Skeletal muscle tissue (tissue), 4 donors: Measurements from ENCODE around the gene CDAN1. TPM values are rescaled to one million over a fixed set of nuclear protein-coding genes. Genes with fewer than 3 reads are reported as not detected.

Source experiments
- H3K27ac ChIP-seq: one replicate; pipeline ENCODE4 v1.7.0; 2013; ENCODE audit warnings: mild to moderate bottlenecking, low read depth, low read length, inconsistent platforms
- H3K27me3 ChIP-seq, 3 donors: one replicate each; pipeline ENCODE4 v1.7.0; 2013; ENCODE audit warnings: low read length in 3 of 3; ENCODE audit not compliant: control insufficient read depth in 3 of 3, insufficient read depth in 3 of 3
- H3K36me3 ChIP-seq, 3 donors: one replicate each; pipeline ENCODE4 v1.7.0; 2013; ENCODE audit warnings: low read length in 3 of 3; ENCODE audit not compliant: control insufficient read depth in 3 of 3, insufficient read depth in 3 of 3
- H3K4me1 ChIP-seq, 3 donors: one replicate each; pipeline ENCODE4 v1.7.0; 2013; ENCODE audit warnings: low read length in 3 of 3, mild to moderate bottlenecking in 3 of 3; ENCODE audit not compliant: control insufficient read depth in 3 of 3, insufficient read depth in 3 of 3
- H3K4me3 ChIP-seq, 3 donors: one replicate each; pipeline ENCODE4 v1.7.0; 2013; ENCODE audit warnings: low read length in 3 of 3
- H3K9ac ChIP-seq, 3 donors: one replicate each; pipeline ENCODE4 v1.7.0; 2013; ENCODE audit warnings: low read length in 3 of 3, mild to moderate bottlenecking in 3 of 3, moderate library complexity in 2 of 3, low read depth in 1 of 3
- H3K9me3 ChIP-seq, 3 donors: one replicate each; pipeline ENCODE4 v1.7.0; 2013; ENCODE audit warnings: low read length in 3 of 3; ENCODE audit not compliant: control insufficient read depth in 3 of 3
- total RNA-seq: library from RNA; depleted of rRNA; stranded (reverse); fragments of >200 nt; gene quantifications from one replicate; pipeline ENCODE4 v1.2.3, GENCODE V29; 2014
- donor health status: Osteomylitis.

Gene CDAN1
- total RNA-seq, 1 donor from 2014 or later, result 9.9 TPM

GRCh38 chr15:42728560-42728959, 8.4 kb downstream of the CDAN1 start:
- Histone ChIP-seq H3K4me1 (no peaks in the 10 kb centered on the region), H3K36me3 (peaks cover 85 to 92% (median 85%) of the 10 kb centered on the region in 3 donors)

GRCh38 chr15:42727750-42728381, 9.1 kb downstream of the CDAN1 start:
- no peak overlapping the region for H3K9ac ChIP-seq
- no peaks in the 10 kb centered on the region for H3K27me3 ChIP-seq
- no peak overlapping the region for H3K4me3 ChIP-seq
- H3K27ac ChIP-seq, result no peak overlapping the region
- peaks cover 84 to 92% (median 86%) of the 10 kb centered on the region in 3 donors for H3K36me3 ChIP-seq
- no peaks in the 10 kb centered on the region for H3K9me3 ChIP-seq
- no peaks in the 10 kb centered on the region for H3K4me1 ChIP-seq

More at GRCh38 chr15:42728560-42728959, 8.4 kb downstream of the CDAN1 start:
- Histone ChIP-seq H3K9me3 (no peaks in the 10 kb centered on the region), H3K27me3 (no peaks in the 10 kb centered on the region), H3K4me3 (no peak overlapping the region), H3K9ac (no peak overlapping the region), H3K27ac (no peak overlapping the region)

GRCh38 chr15:42726114-42726513, 10.8 kb downstream of the CDAN1 start:
- Histone ChIP-seq H3K4me3 (no peak overlapping the region), H3K36me3 (peaks cover 67 to 80% (median 79%) of the 10 kb centered on the region in 3 donors), H3K9me3 (no peaks in the 10 kb centered on the region), H3K27ac (no peak overlapping the region), H3K9ac (no peak overlapping the region), H3K4me1 (no peaks in the 10 kb centered on the region), H3K27me3 (no peaks in the 10 kb centered on the region)

- Histone ChIP-seq H3K4me3 (no peak overlapping the region), H3K36me3 (peaks cover 62 to 77% (median 77%) of the 10 kb centered on the region in 3 donors), H3K4me1 (no peaks in the 10 kb centered on the region), H3K9me3 (no peaks in the 10 kb centered on the region), H3K27ac (no peak overlapping the region), H3K9ac (no peak overlapping the region), H3K27me3 (no peaks in the 10 kb centered on the region)
Observed at GRCh38 chr15:42725331-42725903, 11.5 kb downstream of the CDAN1 start.

GRCh38 chr15:42724276-42724675, 12.7 kb downstream of the CDAN1 start:
- Histone ChIP-seq H3K9ac (no peak overlapping the region), H3K27me3 (no peaks in the 10 kb centered on the region), H3K4me1 (no peaks in the 10 kb centered on the region), H3K27ac (no peak overlapping the region), H3K9me3 (no peaks in the 10 kb centered on the region), H3K4me3 (no peak overlapping the region), H3K36me3 (peaks cover 56 to 76% (median 75%) of the 10 kb centered on the region in 3 donors)

GRCh38 chr15:42723068-42723467, 13.9 kb downstream of the CDAN1 start:
- no peak overlapping the region for H3K4me3 ChIP-seq
- H3K9ac ChIP-seq, result no peak overlapping the region
- H3K27me3 ChIP-seq, result no peaks in the 10 kb centered on the region
- H3K27ac ChIP-seq, result no peak overlapping the region
- peaks cover 55 to 77% (median 70%) of the 10 kb centered on the region in 3 donors for H3K36me3 ChIP-seq
- no peaks in the 10 kb centered on the region for H3K9me3 ChIP-seq
- no peaks in the 10 kb centered on the region for H3K4me1 ChIP-seq

- H3K4me3 ChIP-seq, result no peak overlapping the region
- no peaks in the 10 kb centered on the region for H3K4me1 ChIP-seq
- H3K27ac ChIP-seq, result no peak overlapping the region
- H3K36me3 ChIP-seq, result peaks cover 48 to 72% (median 64%) of the 10 kb centered on the region in 3 donors
- H3K27me3 ChIP-seq, result no peaks in the 10 kb centered on the region
- H3K9ac ChIP-seq, result no peak overlapping the region
- no peaks in the 10 kb centered on the region for H3K9me3 ChIP-seq
Observed at GRCh38 chr15:42721916-42722315, 15.0 kb downstream of the CDAN1 start.

- no peaks in the 10 kb centered on the region for H3K4me1 ChIP-seq
- no peak overlapping the region for H3K4me3 ChIP-seq
- H3K9me3 ChIP-seq, result no peaks in the 10 kb centered on the region
- no peaks in the 10 kb centered on the region for H3K27me3 ChIP-seq
- H3K36me3 ChIP-seq, result peaks cover 42 to 67% (median 55%) of the 10 kb centered on the region in 3 donors
- no peak overlapping the region for H3K9ac ChIP-seq
- no peak overlapping the region for H3K27ac ChIP-seq
Observed at GRCh38 chr15:42721016-42721415, 15.9 kb downstream of the CDAN1 start.

- Histone ChIP-seq H3K4me1 (no peaks in the 10 kb centered on the region), H3K27me3 (no peaks in the 10 kb centered on the region), H3K27ac (no peak overlapping the region), H3K4me3 (no peak overlapping the region), H3K36me3 (peaks cover 34 to 59% (median 48%) of the 10 kb centered on the region in 3 donors), H3K9me3 (no peaks in the 10 kb centered on the region), H3K9ac (no peak overlapping the region)
Observed at GRCh38 chr15:42720071-42720470, 16.9 kb downstream of the CDAN1 start.

GRCh38 chr15:42719043-42719442, 17.9 kb downstream of the CDAN1 start:
- H3K9ac ChIP-seq, result no peak overlapping the region
- no peak overlapping the region for H3K4me3 ChIP-seq
- no peak overlapping the region for H3K27ac ChIP-seq
- no peaks in the 10 kb centered on the region for H3K9me3 ChIP-seq
- H3K36me3 ChIP-seq, result peaks cover 25 to 49% (median 37%) of the 10 kb centered on the region in 3 donors
- no peaks in the 10 kb centered on the region for H3K4me1 ChIP-seq
- H3K27me3 ChIP-seq, result no peaks in the 10 kb centered on the region
